Peyer's patch (tissue), 4 donors: ENCODE data around the gene CMTM4. TPM values are rescaled to one million over a fixed set of nuclear protein-coding genes. Genes with fewer than 3 reads are reported as not detected.

Experiments
- DNase-seq, 3 donors: peaks; one replicate each; pipeline ENCODE4 v3.0.0-alpha.2; 2017 to 2019
- H3K27ac ChIP-seq, 4 donors: fragments of 200-600 bp; sonication (generic); one replicate each; pipeline ENCODE4 v1.5.1; 2016 to 2019
- H3K27me3 ChIP-seq, 2 donors: fragments of 200-600 bp; sonication (generic); one replicate each; pipeline ENCODE4 v1.5.1; 2019
- H3K36me3 ChIP-seq, 3 donors: fragments of 200-600 bp; sonication (generic); one replicate each; pipeline ENCODE4 v1.5.1; 2016 to 2019
- H3K4me1 ChIP-seq, 4 donors: fragments of 200-600 bp; sonication (generic); one replicate each; pipeline ENCODE4 v1.5.1; 2016 to 2019
- H3K4me3 ChIP-seq, 4 donors: fragments of 200-600 bp; sonication (generic); 1 replicate in 3 of 4; 2 replicates in 1 of 4; pipeline ENCODE4 v1.5.1; 2016 to 2019; ENCODE audit warnings: mild to moderate bottlenecking in 1 of 4
- H3K9me3 ChIP-seq, 4 donors: fragments of 200-600 bp; sonication (generic); one replicate each; pipeline ENCODE4 v1.5.1; 2016 to 2019; ENCODE audit warnings: mild to moderate bottlenecking in 1 of 4
- CTCF ChIP-seq, 6 experiments: fragments of 450-650 bp in 4 of 6; fragments of 200-600 bp in 2 of 6; sonication (generic) in 1 of 6; IDR thresholded peaks; one replicate each; pipeline ENCODE4 v1.5.1; 2017 to 2019; ENCODE audit warnings: antibody characterized with exemption in 6 of 6, mild to moderate bottlenecking in 3 of 6, moderate library complexity in 1 of 6
- POLR2A ChIP-seq, 2 donors: fragments of 450-650 bp; IDR thresholded peaks; one replicate each; pipeline ENCODE4 v1.5.1; 2017; ENCODE audit warnings: antibody characterized with exemption in 2 of 2, mild to moderate bottlenecking in 2 of 2, moderate library complexity in 2 of 2
- total RNA-seq, 4 donors: library from RNA; depleted of rRNA; stranded (reverse); fragments of >200 nt; gene quantifications; one replicate each; pipeline ENCODE4 v1.1.0, GENCODE V29; 2016

Gene CMTM4
- total RNA-seq, 4 donors from 2014 or later = 33.8 to 116 (median 101) TPM

- peaks cover 0 to 31% (median 16%) of the 10 kb centered on the region in 4 donors for H3K4me1 ChIP-seq
- H3K27me3 ChIP-seq = no peaks in the 10 kb centered on the region
- peak; percentile 65 to 94 (median 88) for DNase-seq
- H3K4me3 ChIP-seq = no peak overlapping the region
- TF ChIP-seq CTCF (IDR thresholded peaks at IDR 0.05) (peak; percentile 54 to 91 (median 78)), POLR2A (IDR thresholded peaks at IDR 0.05) (no peak)
- H3K9me3 ChIP-seq = no peaks in the 10 kb centered on the region
- H3K36me3 ChIP-seq = peaks cover 0 to 37% (median 0%) of the 10 kb centered on the region in 3 donors
- peak overlapping the region in 1 of 4 donors; percentile 55 for H3K27ac ChIP-seq
Observed at GRCh38 chr16:66608241-66609138, 88.1 kb downstream of the CMTM4 start.

- H3K27ac ChIP-seq = peak overlapping the region; percentile 82 to 87 (median 84)
- peak overlapping the region; percentile 75 to 83 (median 81) for H3K4me3 ChIP-seq
- TF ChIP-seq POLR2A (IDR thresholded peaks at IDR 0.05) (no peak), CTCF (IDR thresholded peaks at IDR 0.05) (no peak)
- DNase-seq = peak in 2 of 3 donors; percentile 55 to 62
- H3K4me1 ChIP-seq = peaks cover 0 to 35% (median 16%) of the 10 kb centered on the region in 4 donors
- peaks cover 0 to 15% (median 0%) of the 10 kb centered on the region in 3 donors for H3K36me3 ChIP-seq
- H3K27me3 ChIP-seq = no peaks in the 10 kb centered on the region
- H3K9me3 ChIP-seq = peaks cover 0 to 8% (median 0%) of the 10 kb centered on the region in 4 donors
Observed at GRCh38 chr16:66605979-66606751, 90.4 kb downstream of the CMTM4 start.

GRCh38 chr16:66605177-66605978 is 91.2 kb downstream of the CMTM4 start:
- DNase-seq = peak; percentile 40 to 71 (median 64)
- Histone ChIP-seq H3K27ac (peak overlapping the region; percentile 82 to 87 (median 84)), H3K4me3 (peak overlapping the region; percentile 75 to 83 (median 81)), H3K9me3 (peaks cover 0 to 10% (median 0%) of the 10 kb centered on the region in 4 donors), H3K27me3 (no peaks in the 10 kb centered on the region), H3K4me1 (peaks cover 0 to 35% (median 16%) of the 10 kb centered on the region in 4 donors), H3K36me3 (peaks cover 0 to 7% (median 0%) of the 10 kb centered on the region in 3 donors)
- TF ChIP-seq POLR2A (IDR thresholded peaks at IDR 0.05) = no peak
- TF ChIP-seq CTCF (IDR thresholded peaks at IDR 0.05) = no peak

- H3K9me3 ChIP-seq = peaks cover 0 to 10% (median 0%) of the 10 kb centered on the region in 4 donors
- TF ChIP-seq POLR2A (IDR thresholded peaks at IDR 0.05) (no peak), CTCF (IDR thresholded peaks at IDR 0.05) (peak; percentile 60 to 83 (median 66))
- H3K36me3 ChIP-seq = no peaks in the 10 kb centered on the region
- peaks cover 0 to 35% (median 16%) of the 10 kb centered on the region in 4 donors for H3K4me1 ChIP-seq
- H3K27ac ChIP-seq = peak within 1 kb of the TSS; percentile 82 to 87 (median 84)
- H3K27me3 ChIP-seq = no peaks in the 10 kb centered on the region
- DNase-seq = peak; percentile 67 to 79 (median 75)
- peak within 1 kb of the TSS; percentile 75 to 83 (median 81) for H3K4me3 ChIP-seq
Observed at GRCh38 chr16:66604376-66605176, 92.0 kb downstream of the CMTM4 start, which contains the start of gene CMTM3. TSS of gene CMTM3 (plus strand) at chr16:66604704. CDS start at chr16:66604806, 102 bp downstream.
